LNCAP (cell line): ENCODE data around the gene GRID1.

Experiments used
- CTCF ChIP-seq: fragments of 450-650 bp; IDR thresholded peaks from 2 replicates; pipeline ENCODE4 v1.5.1; 2017; ENCODE audit warnings: mild to moderate bottlenecking

GRID1 gene

GRCh38 chr10:86217371-86218080, 149.1 kb downstream of the GRID1 start:
- no peak for TF ChIP-seq CTCF

DNA sequence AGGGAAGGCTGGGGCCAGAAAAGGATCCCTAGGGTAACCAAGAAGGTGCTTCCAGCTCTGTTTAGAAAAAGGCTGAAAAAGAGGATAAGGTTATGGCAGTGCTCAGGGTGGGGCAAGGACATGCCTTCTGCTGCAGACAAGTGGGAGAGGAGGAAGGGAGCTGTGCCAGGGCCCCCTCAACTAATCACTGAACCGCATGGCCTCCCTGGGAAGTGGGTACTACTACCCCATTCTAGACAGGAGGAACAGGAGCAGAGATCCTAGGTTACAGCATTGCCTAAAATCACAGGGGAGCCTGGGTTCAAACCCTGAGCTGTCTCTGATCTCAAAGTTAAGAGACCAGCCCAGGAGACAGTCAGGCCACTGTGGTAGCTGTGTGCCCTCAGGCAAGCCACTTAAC, 149.7 kb downstream of the GRID1 start:
- TF ChIP-seq CTCF, result no peak

- no peak for TF ChIP-seq CTCF
Measured at GRCh38 chr10:86215712-86216111, 150.9 kb downstream of the GRID1 start.

DNA sequence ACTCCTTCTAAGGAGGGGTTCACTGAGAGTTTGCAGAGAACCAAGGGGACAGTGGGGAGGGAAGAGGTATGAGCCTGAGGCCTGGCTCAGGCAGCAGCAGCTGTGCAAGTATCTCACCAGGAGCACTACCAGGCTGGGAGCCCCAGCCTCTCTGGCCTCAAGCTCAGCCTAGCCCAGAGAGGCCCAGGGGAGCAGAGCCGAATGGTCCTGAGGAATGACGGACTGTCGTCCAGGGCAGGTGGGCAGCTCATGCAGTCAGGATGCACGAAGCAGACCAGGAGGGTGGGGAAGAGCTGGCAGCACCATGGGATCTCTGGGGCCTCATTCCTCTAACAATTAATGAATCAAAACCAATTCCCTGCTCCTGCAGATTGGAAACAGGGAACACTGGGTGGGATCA, 151.5 kb downstream of the GRID1 start:
- no peak for TF ChIP-seq CTCF

- TF ChIP-seq CTCF, result no peak
Measured at GRCh38 chr10:86213148-86213547, 153.4 kb downstream of the GRID1 start.

DNA sequence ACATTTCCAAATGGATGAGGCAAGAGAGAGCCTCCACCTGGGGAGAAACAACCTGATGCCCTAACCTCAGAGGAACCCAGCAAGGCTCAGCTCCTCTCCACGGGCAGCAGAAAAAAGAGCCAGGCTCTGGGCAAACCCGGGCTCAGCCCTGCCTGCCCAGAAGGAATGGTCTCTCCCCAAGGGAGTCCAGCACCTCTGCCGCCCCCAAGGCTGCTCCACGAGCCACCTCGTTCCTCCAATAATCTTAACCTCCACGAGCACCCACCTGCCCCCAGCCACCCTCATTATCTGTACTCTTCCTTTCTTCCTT, 154.2 kb downstream of the GRID1 start:
- no peak for TF ChIP-seq CTCF

- TF ChIP-seq CTCF, result no peak
Measured at GRCh38 chr10:86211691-86212390, 154.8 kb downstream of the GRID1 start.
